Measurements from ENCODE around the gene RING1.
A peak's percentile ranks its signal among the peaks of the same experiment; 100 is the strongest.

The RING1 gene

GRCh38 chr6:33192105-33192646, 16.1 kb upstream of the RING1 start, which contains the start of gene COL11A2:
TSS of gene COL11A2 (minus strand) at chr6:33192467. CDS start at chr6:33192240, 227 bp downstream.
- DNase-seq (ENCODE audit: low spot score) (no peak), FAIRE-seq (no peak)

GRCh38 chr6:33192671-33193602, 15.4 kb upstream of the RING1 start:
- DNase-seq (ENCODE audit: low spot score) = no peak
- FAIRE-seq = no peak

GRCh38 chr6:33193619-33194018, 14.7 kb upstream of the RING1 start:
- FAIRE-seq (no peak), DNase-seq (ENCODE audit: low spot score) (no peak)

- DNase-seq (ENCODE audit: low spot score) = no peak
- no peak for FAIRE-seq
Measured at GRCh38 chr6:33194431-33194979, 13.8 kb upstream of the RING1 start.

- no peak for DNase-seq (ENCODE audit: low spot score)
- FAIRE-seq = no peak
Measured at GRCh38 chr6:33195304-33196165, 12.8 kb upstream of the RING1 start.

- DNase-seq (ENCODE audit: low spot score) (peak; percentile 37), FAIRE-seq (no peak)
Measured at GRCh38 chr6:33197431-33198048, 10.8 kb upstream of the RING1 start.

- DNase-seq (ENCODE audit: low spot score) = no peak
- no peak for FAIRE-seq
Measured at GRCh38 chr6:33198159-33198852, 10.0 kb upstream of the RING1 start.

- DNase-seq (ENCODE audit: low spot score) (no peak), FAIRE-seq (no peak)
Measured at GRCh38 chr6:33198853-33199436, 9.4 kb upstream of the RING1 start.

- DNase-seq (ENCODE audit: low spot score) (peak; percentile 19), FAIRE-seq (no peak)
Measured at GRCh38 chr6:33199687-33200218, 8.5 kb upstream of the RING1 start.

- FAIRE-seq = peak; percentile 42
- peak; percentile 93 for DNase-seq (ENCODE audit: low spot score)
Measured at GRCh38 chr6:33200219-33201146, 7.8 kb upstream of the RING1 start, which contains the start of the genes RXRB and SLC39A7. TSS of gene RXRB (minus strand) at chr6:33200665. CDS start at chr6:33200476, 189 bp downstream. TSS of gene SLC39A7 (plus strand) at chr6:33200867. CDS start at chr6:33201246, 379 bp downstream.

GRCh38 chr6:33201147-33201545, 7.2 kb upstream of the RING1 start:
- FAIRE-seq (no peak), DNase-seq (ENCODE audit: low spot score) (no peak)

- FAIRE-seq (no peak), DNase-seq (ENCODE audit: low spot score) (no peak)
Measured at GRCh38 chr6:33201935-33202334, 6.4 kb upstream of the RING1 start.

GRCh38 chr6:33202799-33203198, 5.5 kb upstream of the RING1 start:
- DNase-seq (ENCODE audit: low spot score) (no peak), FAIRE-seq (no peak)

- DNase-seq (ENCODE audit: low spot score) = no peak
- no peak for FAIRE-seq
Measured at GRCh38 chr6:33203443-33204164, 4.7 kb upstream of the RING1 start.

GRCh38 chr6:33204165-33204414, 4.2 kb upstream of the RING1 start:
- FAIRE-seq (no peak), DNase-seq (ENCODE audit: low spot score) (no peak)

GRCh38 chr6:33204415-33205190, 3.7 kb upstream of the RING1 start, which contains the start of gene HSD17B8:
TSS of gene HSD17B8 (plus strand) at chr6:33204655. CDS start at chr6:33204669, 14 bp downstream.
- DNase-seq (ENCODE audit: low spot score) = peak; percentile 32
- FAIRE-seq = no peak
